H1 (cell line): Measurements from ENCODE around the gene MAPK9. TPM values are rescaled to one million over a fixed set of nuclear protein-coding genes. Genes with fewer than 3 reads are reported as not detected.

Experiments
- EGR1 ChIP-seq: IDR thresholded peaks from 2 replicates; pipeline ENCODE4 v1.6.1; 2011; ENCODE audit warnings: low read depth, low read length, borderline replicate concordance
- SRF ChIP-seq: IDR thresholded peaks from 2 replicates; pipeline ENCODE4 v1.6.1; 2011; ENCODE audit warnings: mild to moderate bottlenecking, low read depth, low read length, moderate library complexity
- polyA plus RNA-seq, 7 experiments: library from polyadenylated mRNA; depleted of rRNA in 3 of 7; stranded (reverse) in 5 of 7; unstranded in 2 of 7; fragments of >200 nt in 5 of 7; fragments of 200-250 nt in 2 of 7; gene quantifications; 1 replicate in 5 of 7; 2 replicates in 1 of 7; 4 replicates in 1 of 7; pipeline versions ENCODE4 v1.2.1 to v1.2.3, GENCODE V29; 2011 to 2013; ENCODE audit warnings: missing spikeins in 2 of 7, mixed read lengths in 2 of 7
- total RNA-seq: library from RNA; stranded (reverse); fragmentation: NEBNext Ultra II Directional; extraction: Animal tissue kit (Norgen Biotek cat#: 25700); gene quantifications from 2 replicates; pipeline ENCODE4 v1.2.1, GENCODE V29; 2021

MAPK9 gene
- total and polyA plus RNA-seq, 2 of the 8 experiments (the other 6 are each of a cell fraction or from before 2014, with no cell fraction given) = 22.3 to 43.7 TPM

- TF ChIP-seq EGR1 (no peak), SRF (no peak)
Observed at GRCh38 chr5:180204276-180204819, 87.5 kb downstream of the MAPK9 start (continued).
